NCI-H446 treated with DMSO at 0.1 percent for 48 hours (cell line): Measurements from ENCODE around the gene SCNN1A.
"Not testable (repeated sequence)": the region's sequence is repeated elsewhere in the genome, so short reads cannot be mapped to it uniquely, and the experiment has no call there.

Experiments
- DNase-seq: peaks from one replicate; lab custom pipeline; 2025; lab: John Stamatoyannopoulos, UW

The SCNN1A gene

DNA sequence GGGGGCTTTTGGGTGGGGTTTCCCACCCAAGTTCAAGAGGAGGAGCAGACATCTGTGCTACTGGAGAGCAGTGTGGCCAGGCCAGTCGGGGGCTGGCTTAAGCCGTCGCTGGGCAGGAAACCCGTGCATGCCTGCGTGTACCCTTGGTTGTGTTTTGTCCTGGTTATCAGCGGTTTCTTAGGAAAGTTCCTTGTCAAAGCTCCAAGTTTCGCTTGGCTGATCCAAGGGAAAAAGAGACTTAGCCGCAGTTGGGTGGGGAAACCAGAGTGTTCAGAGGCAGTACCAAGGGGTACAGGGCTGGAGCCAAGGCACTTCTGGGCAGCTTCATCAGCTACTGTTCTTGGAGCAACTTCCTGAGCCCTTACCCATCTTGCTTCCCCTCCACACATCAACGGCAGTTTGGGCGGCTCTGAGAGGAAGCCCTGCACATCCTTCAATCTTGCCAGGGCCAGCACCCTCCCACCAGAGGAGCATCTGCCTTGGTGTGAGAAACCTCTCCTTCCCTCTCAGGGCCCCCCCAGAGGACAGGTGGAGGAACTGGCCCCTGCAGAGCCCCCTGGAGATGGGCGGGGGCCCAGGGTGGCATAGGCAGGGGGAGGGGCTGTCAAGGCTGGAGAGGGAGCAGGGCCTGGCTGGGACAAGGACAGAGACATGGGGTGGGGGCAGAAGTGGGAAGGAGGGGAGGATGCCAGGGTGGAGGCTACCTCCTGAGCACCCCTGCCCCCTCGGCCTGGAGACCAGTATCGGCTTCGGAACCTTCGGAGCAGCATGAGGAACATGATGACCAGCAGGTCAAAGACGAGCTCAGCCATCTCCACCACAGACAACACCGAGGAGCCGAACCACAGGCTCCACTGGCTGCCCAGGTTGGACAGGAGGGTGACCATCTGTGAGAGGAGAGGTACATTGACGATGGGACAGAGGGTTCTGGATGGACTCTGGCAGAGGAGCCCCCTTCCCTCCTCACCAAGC lies 27.7 kb downstream of the SCNN1A start:
- DNase-seq: no peak

- DNase-seq: no peak
Measured at GRCh38 chr12:6346942-6347341, 28.4 kb downstream of the SCNN1A start.

- DNase-seq: no peak
Measured at GRCh38 chr12:6346235-6346832, 29.0 kb downstream of the SCNN1A start.

DNA sequence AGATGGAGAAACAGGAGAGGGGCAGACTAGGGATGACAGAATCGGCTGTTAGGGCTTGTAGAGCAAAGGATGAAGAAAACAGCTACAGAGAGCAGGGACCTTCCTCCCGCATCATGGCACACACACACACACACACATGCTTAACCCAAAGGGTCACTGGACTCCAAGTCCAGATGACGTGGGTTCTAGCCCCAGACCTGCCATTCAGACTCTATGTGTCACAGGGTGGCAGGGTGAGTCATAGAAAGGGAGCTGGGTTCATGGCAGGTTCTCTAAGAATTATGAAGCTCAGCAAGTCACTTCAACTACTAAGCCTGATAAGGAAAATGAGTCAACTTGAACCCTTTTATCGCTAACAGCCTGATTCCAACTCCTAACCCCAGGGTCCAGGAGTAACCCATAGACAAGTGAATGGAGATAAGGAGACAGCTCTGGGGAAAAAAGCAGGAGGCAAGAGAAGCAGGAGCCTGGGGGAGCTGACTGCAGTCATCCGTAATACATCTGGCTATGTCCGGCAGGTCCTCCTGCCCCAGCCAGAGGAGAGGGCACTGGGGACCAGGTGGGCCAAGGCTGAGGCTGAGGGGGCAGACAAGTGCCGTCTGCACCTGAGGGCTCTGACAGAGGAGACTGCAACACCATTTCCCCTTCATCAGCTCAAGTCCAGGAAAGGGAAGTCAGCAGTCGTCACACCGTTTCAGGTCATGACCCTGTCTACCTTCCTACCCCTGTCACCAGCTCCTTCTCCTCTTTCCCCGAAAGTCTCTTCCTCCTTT lies 29.9 kb downstream of the SCNN1A start:
- DNase-seq: no peak

GRCh38 chr12:6344101-6344660 lies 31.2 kb downstream of the SCNN1A start:
- not testable (repeated sequence) for DNase-seq

DNA sequence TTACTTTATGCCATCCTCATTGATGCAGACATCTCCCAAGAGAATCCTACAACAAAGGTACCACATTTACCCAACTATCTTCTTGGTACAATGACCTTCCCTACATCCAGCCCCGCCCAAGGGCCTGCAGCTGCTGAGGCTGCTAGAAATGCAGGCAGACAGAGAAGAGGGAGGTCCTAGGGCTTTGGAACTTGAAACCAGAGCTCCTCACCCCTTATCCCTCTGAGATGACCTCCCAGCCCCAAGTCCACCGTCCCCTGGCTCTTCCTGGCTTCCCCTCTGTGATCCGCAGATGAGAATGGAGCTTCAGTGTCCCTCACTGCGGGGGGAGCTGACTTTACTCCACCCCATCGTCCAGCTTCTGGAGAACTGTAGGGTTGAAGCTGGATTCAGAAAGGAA lies 31.8 kb downstream of the SCNN1A start:
- no peak for DNase-seq

- no peak for DNase-seq
Measured at GRCh38 chr12:6342140-6342889, 33.0 kb downstream of the SCNN1A start.

DNA sequence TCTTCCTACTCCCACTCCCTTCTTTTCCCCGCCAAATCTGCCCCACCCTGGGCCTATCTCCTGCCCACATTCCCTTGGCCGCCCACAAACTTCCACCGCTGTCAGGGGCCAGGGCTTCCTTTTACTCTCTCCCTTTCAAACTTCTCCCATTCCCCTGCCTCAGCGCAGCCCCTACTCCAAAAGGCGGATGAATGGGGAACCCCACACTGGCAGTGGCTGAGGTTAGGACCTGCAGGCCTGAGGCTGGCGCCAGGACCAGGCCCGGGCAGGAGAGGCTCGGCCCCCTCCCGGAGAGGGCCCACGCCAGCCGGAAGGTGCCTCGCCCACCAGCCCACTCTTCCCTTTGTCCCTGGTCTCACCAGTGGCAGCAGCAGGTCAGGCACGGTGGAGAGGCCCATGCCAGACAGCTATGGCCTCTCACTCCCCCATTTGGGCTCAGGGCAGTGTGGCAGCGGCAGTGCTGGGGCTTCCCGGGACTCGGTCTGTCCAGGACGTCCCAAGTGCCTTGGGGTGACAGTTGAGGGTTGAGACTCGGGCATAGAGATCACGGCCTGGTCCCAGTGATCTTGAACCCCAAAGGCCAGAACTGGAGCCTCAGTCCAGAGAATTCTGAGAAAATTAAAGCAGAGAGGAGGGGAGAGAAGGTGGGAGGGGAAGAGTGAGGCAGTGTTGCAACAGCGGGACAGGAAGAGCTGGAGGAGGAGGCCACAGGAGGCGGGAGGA lies 33.8 kb downstream of the SCNN1A start, which contains the start of gene TNFRSF1A:
TSS of gene TNFRSF1A (minus strand) at position 660 of the 723 bp plus-strand sequence. CDS start at position 398, 262 bp downstream.
- no peak for DNase-seq

DNA sequence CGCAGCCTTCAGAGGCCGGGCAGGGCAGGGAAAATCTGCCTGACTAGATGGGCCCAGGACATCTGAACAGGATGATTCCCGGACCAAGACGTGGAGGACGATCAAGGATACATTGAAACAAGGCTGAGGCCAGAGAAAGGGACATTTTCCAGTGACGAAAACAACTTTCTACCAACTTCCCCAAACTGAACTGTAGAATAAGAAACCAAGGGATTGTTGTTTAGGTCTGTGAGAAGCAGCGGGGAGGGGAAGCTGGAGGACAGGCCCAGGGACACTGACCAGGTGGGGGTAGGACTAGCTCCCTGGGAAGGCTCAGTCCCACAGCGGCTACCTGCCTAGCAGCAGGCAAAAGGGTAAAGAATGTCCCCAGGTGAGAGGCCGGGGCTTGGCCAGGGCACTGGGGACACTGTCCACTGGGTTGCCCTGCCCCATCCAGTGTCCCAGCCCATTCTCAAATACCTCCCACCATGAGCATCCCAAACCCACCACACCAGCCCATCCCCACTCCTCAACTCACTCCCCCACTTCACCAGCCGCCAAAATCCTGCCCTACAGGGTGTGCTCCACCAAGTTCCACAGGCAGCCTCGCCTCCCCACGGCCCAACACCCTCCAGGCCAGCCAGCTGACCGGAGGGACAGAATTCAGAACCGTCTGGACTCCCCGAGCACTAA lies 34.5 kb downstream of the SCNN1A start:
- no peak for DNase-seq

DNA sequence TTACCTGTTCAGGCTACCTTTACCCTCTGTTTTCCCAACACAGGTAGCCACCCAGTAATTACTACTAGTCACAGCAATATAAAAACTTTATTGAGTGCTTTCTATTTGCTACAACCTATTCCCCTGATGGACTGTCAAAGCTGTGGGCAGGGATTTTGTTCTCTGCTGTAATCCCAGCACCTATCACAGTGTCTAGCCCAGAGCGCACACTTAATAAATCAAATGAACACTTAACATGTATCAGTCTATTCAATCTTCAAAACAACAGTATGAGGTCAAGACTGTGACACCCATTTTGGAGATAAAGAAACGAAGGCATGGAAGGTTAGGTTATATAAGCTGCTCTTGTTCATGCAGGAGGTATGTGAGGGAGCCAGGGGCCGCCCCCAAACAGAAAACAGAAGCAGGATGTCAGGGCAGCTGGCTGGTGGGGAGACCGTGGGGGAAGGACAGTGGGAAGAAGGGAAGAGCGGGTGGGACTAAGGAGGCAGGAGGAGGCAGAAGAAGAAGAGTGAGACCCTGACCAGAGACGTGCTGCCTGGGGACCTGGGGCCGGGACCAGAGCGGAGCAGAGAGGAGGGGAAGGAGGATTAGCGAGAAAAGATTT lies 35.2 kb downstream of the SCNN1A start:
- DNase-seq: no peak

DNA sequence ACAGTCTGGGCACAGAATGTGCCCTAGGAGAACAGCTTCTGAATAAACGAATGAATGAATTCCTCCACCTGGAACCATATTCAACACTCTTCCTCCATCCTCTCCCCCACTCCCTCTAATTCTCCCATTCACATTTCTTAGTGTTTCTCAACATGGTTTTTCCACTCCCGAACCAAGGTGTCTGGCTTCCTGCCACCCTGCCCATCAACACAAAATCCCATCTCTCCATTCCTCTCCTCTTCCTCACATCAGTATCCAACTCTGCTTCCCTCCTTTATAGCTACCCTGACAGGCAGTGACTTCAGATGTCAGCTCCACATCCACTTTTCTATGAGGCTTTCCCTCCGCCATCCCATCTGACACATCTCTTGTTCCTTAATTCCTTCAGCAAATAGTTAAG lies 36.4 kb downstream of the SCNN1A start:
- no peak for DNase-seq

DNA sequence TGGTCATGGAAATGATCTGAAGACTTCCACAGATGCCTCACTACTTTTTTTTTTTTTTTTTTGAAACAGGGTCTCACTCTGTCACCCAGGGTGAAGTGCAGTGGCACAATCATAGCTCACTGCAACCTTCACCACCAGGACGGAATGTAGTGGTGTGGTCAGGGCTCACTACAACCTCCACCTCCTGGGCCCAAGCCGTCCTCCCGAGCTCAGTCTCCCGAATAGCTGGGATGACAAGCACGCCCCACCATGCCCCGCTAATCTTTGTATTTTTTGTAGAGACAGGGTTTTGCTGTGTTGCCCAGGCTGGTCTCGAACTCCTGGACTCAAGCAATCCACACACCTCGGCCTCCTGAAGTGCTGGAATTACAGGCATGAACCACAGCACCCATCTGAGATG lies 36.8 kb downstream of the SCNN1A start:
- DNase-seq: not testable (repeated sequence)

- no peak for DNase-seq
Measured at GRCh38 chr12:6337958-6338433, 37.4 kb downstream of the SCNN1A start.

- DNase-seq: no peak
Measured at GRCh38 chr12:6336889-6337853, 38.2 kb downstream of the SCNN1A start.

DNA sequence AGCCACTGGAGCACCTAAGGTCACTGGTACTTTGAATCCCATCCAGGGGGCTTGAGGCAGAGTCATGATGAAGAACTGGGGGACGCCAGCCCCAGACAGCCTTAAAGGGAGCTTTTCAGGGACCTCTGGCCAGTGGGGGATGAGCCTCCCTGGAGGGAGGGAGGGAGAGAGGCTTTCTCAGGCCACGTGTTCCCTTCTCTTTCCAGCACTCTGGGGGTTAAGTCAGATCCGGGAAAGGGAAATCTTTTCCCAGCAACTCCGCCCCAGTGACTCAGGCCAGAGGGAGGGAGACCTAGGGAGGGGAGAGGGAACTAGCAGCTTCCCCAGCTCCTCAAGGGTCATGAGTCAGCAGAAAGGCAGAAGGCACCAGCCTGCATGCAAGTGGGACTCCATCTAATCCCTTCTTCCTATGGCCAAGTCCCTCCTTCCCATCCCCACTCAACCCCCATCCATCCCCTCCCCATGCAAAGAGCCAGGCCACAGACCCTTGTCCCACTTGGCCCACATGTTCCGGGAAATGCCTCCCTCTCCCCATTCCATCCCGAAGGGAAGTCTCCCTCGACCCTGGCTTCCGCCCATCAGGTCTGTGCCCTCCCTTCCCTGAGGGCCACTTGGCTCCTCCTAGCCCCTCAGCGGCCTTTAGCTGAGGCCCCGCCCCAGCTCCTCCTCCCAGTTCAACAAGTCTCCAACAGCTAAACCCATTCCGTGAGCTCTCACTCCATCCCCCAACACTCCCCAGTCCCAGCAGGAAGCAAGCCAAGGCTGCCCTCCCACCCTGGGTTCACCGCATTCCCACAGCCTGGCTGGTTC lies 39.1 kb downstream of the SCNN1A start:
- DNase-seq: peak; percentile 52

DNA sequence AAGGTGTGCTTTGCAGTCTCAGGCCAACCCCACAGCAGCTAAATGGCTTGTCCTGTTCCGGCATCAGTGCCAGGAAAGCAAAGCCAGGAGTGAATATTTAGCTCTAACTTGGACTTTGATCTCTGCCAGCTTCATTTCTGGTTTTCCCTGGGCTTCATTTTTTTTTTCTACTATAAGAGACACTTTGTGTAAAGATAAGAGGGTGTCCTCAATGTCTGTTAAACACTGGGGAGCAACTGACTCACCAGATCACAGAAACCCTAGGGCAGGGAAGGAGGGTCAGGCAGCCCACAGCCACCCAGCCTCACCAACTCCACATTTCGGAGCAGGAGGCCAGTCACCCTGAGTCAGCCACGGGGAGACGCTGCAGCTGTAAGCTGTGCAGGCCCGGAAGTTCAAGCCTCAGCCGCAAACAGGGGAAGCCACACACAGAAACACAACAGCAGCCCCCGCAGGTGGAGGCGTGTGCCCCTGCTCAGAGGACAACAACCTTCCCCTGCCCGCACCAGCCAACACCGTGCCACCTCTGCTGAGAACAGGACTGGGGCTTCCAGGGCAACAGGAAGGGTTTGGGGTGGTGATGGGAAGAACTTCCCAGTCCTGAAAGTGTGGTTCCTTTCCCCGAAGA lies 39.8 kb downstream of the SCNN1A start:
- no peak for DNase-seq

GRCh38 chr12:6334940-6335450 lies 40.4 kb downstream of the SCNN1A start:
- no peak for DNase-seq
